ENCODE data around the gene FOXC2.
A peak's percentile ranks its signal among the peaks of the same experiment; 100 is the strongest.

Gene FOXC2

GRCh38 chr16:86554599-86554916, 12.1 kb upstream of the FOXC2 start:
- Histone ChIP-seq H3K4me2 (ENCODE audit: low read length) (peak overlapping the region; percentile 95), H3K27me3 (ENCODE audit: low read depth, low read length) (no peaks in the 10 kb centered on the region), H3K9ac (ENCODE audit: low read length) (peak overlapping the region; percentile 95), H3K9me3 (ENCODE audit: insufficient read depth, low read length) (no peaks in the 10 kb centered on the region), H3K4me3 (ENCODE audit: low read length) (peak overlapping the region; percentile 97), H3K27ac (ENCODE audit: low read length) (0 out of 2 replicates have a peak overlapping the region, but pooled peaks have one; percentile 20), H3K36me3 (replicated peaks; ENCODE audit: low read depth, low read length) (peaks cover 7% of the 10 kb centered on the region), H3K79me2 (ENCODE audit: low read length) (peaks cover 12% of the 10 kb centered on the region), H2AFZ (ENCODE audit: low read depth, low read length) (peak overlapping the region; percentile 90), H4K20me1 (ENCODE audit: insufficient read depth, low read length) (no peaks in the 10 kb centered on the region), H3K4me1 (ENCODE audit: low read length) (peaks cover 10% of the 10 kb centered on the region)
- TF ChIP-seq EZH2phosphoT487 (IDR thresholded peaks at IDR 0.05; ENCODE audit: low read depth) = no peak
- no peak for TF ChIP-seq CTCF (IDR thresholded peaks at IDR 0.05; ENCODE audit: low read depth, low read length)

GRCh38 chr16:86554917-86555703, 11.5 kb upstream of the FOXC2 start, which contains the start of gene MTHFSD:
Gene MTHFSD, minus strand, starts transcription at chr16:86555235. Its CDS starts 51 bp downstream, at chr16:86555184.
- 0 out of 2 replicates have a peak within 1 kb of the TSS, but pooled peaks have one; percentile 20 for H3K27ac ChIP-seq (ENCODE audit: low read length)
- H3K4me3 ChIP-seq (ENCODE audit: low read length) = peak within 1 kb of the TSS; percentile 97
- peak within 1 kb of the TSS; percentile 95 for H3K9ac ChIP-seq (ENCODE audit: low read length)
- no peaks in the 10 kb centered on the region for H3K27me3 ChIP-seq (ENCODE audit: low read depth, low read length)
- H3K4me2 ChIP-seq (ENCODE audit: low read length) = peak within 1 kb of the TSS; percentile 95
- H4K20me1 ChIP-seq (ENCODE audit: insufficient read depth, low read length) = no peaks in the 10 kb centered on the region
- peak within 1 kb of the TSS; percentile 91 for H2AFZ ChIP-seq (ENCODE audit: low read depth, low read length)
- no peaks in the 10 kb centered on the region for H3K9me3 ChIP-seq (ENCODE audit: insufficient read depth, low read length)
- H3K36me3 ChIP-seq (replicated peaks; ENCODE audit: low read depth, low read length) = peaks cover 7% of the 10 kb centered on the region
- H3K79me2 ChIP-seq (ENCODE audit: low read length) = peaks cover 12% of the 10 kb centered on the region
- H3K4me1 ChIP-seq (ENCODE audit: low read length) = peaks cover 10% of the 10 kb centered on the region
- no peak for TF ChIP-seq EZH2phosphoT487 (IDR thresholded peaks at IDR 0.05; ENCODE audit: low read depth)
- no peak for TF ChIP-seq CTCF (IDR thresholded peaks at IDR 0.05; ENCODE audit: low read depth, low read length)

GRCh38 chr16:86555704-86556075, 10.9 kb upstream of the FOXC2 start:
- Histone ChIP-seq H3K36me3 (replicated peaks; ENCODE audit: low read depth, low read length) (peaks cover 7% of the 10 kb centered on the region), H2AFZ (ENCODE audit: low read depth, low read length) (no peak overlapping the region; the same call in 1 of the 2 replicates), H3K4me1 (ENCODE audit: low read length) (peaks cover 10% of the 10 kb centered on the region), H4K20me1 (ENCODE audit: insufficient read depth, low read length) (no peaks in the 10 kb centered on the region), H3K9me3 (ENCODE audit: insufficient read depth, low read length) (no peaks in the 10 kb centered on the region), H3K79me2 (ENCODE audit: low read length) (peaks cover 12% of the 10 kb centered on the region), H3K27me3 (ENCODE audit: low read depth, low read length) (no peaks in the 10 kb centered on the region), H3K9ac (ENCODE audit: low read length) (peak overlapping the region; percentile 95), H3K27ac (ENCODE audit: low read length) (no peak overlapping the region), H3K4me2 (ENCODE audit: low read length) (peak overlapping the region; percentile 89), H3K4me3 (ENCODE audit: low read length) (peak overlapping the region; percentile 97)
- no peak for TF ChIP-seq CTCF (IDR thresholded peaks at IDR 0.05; ENCODE audit: low read depth, low read length)
- no peak for TF ChIP-seq EZH2phosphoT487 (IDR thresholded peaks at IDR 0.05; ENCODE audit: low read depth)

GRCh38 chr16:86556576-86556975, 10.1 kb upstream of the FOXC2 start:
- H3K4me2 ChIP-seq (ENCODE audit: low read length) = no peak overlapping the region
- H3K4me3 ChIP-seq (ENCODE audit: low read length) = no peak overlapping the region
- no peak overlapping the region for H2AFZ ChIP-seq (ENCODE audit: low read depth, low read length)
- no peak overlapping the region for H3K9ac ChIP-seq (ENCODE audit: low read length)
- H3K9me3 ChIP-seq (ENCODE audit: insufficient read depth, low read length) = no peaks in the 10 kb centered on the region
- TF ChIP-seq EZH2phosphoT487 (IDR thresholded peaks at IDR 0.05; ENCODE audit: low read depth) (no peak), CTCF (IDR thresholded peaks at IDR 0.05; ENCODE audit: low read depth, low read length) (no peak)
- no peaks in the 10 kb centered on the region for H4K20me1 ChIP-seq (ENCODE audit: insufficient read depth, low read length)
- H3K36me3 ChIP-seq (replicated peaks; ENCODE audit: low read depth, low read length) = peaks cover 3% of the 10 kb centered on the region
- no peaks in the 10 kb centered on the region for H3K27me3 ChIP-seq (ENCODE audit: low read depth, low read length)
- peaks cover 10% of the 10 kb centered on the region for H3K4me1 ChIP-seq (ENCODE audit: low read length)
- H3K79me2 ChIP-seq (ENCODE audit: low read length) = peaks cover 12% of the 10 kb centered on the region
- H3K27ac ChIP-seq (ENCODE audit: low read length) = no peak overlapping the region

All from OCI-LY3 (cell line).